Naive B cell (primary cell): ENCODE measurements around the gene TOM1L2. TPM values are rescaled to one million over a fixed set of nuclear protein-coding genes. Genes with fewer than 3 reads are reported as not detected.

Experiments used
- ATAC-seq, 2 donors: fragments of 150-1000 bp; cut with Tn5 transposase; 2 replicates each; pipeline ENCODE4 v1.10.0; 2021; ENCODE audit warnings: low read depth in 2 of 2, mild to moderate bottlenecking in 2 of 2, moderate library complexity in 2 of 2
- DNase-seq: peaks from one replicate; pipeline ENCODE4 v3.0.0; 2022
- H3K27ac Mint-ChIP-seq, 6 donors: one replicate each; pipeline ENCODE4 v1.8.0; 2020 to 2022; ENCODE audit warnings: mild to moderate bottlenecking in 6 of 6, mixed read lengths in 6 of 6, moderate library complexity in 5 of 6, inconsistent platforms in 2 of 6
- H3K27me3 Mint-ChIP-seq, 3 donors: one replicate each; pipeline ENCODE4 v1.8.0; 2021 to 2022; ENCODE audit warnings: mixed read lengths in 3 of 3, mild to moderate bottlenecking in 1 of 3
- H3K36me3 Mint-ChIP-seq, 2 donors: one replicate each; pipeline ENCODE4 v1.8.0; 2020 to 2022; ENCODE audit warnings: mixed read lengths in 2 of 2, inconsistent platforms in 1 of 2, mild to moderate bottlenecking in 1 of 2
- H3K4me1 Mint-ChIP-seq, 3 donors: one replicate each; pipeline ENCODE4 v1.8.0; 2020 to 2022; ENCODE audit warnings: mixed read lengths in 3 of 3, inconsistent platforms in 1 of 3, mild to moderate bottlenecking in 1 of 3, moderate library complexity in 1 of 3
- H3K4me3 Mint-ChIP-seq, 8 donors: one replicate each; pipeline ENCODE4 v1.8.0; 2020 to 2022; ENCODE audit warnings: mild to moderate bottlenecking in 8 of 8, mixed read lengths in 8 of 8, moderate library complexity in 8 of 8, inconsistent platforms in 2 of 8
- H3K9me3 Mint-ChIP-seq, 7 donors: one replicate each; pipeline ENCODE4 v1.8.0; 2020 to 2022; ENCODE audit warnings: mixed read lengths in 7 of 7, mild to moderate bottlenecking in 5 of 7, inconsistent platforms in 2 of 7, moderate library complexity in 1 of 7
- polyA plus RNA-seq, 6 donors: library from polyadenylated mRNA; unstranded; fragments of 300-500 nt; fragmentation: Illumina TruSeq; gene quantifications; one replicate each; pipeline ENCODE4 v1.2.3, GENCODE V29; 2021; ENCODE audit warnings: low read depth in 6 of 6

The TOM1L2 gene
- polyA plus RNA-seq, 6 donors from 2014 or later: 2.5 to 7.0 (median 3.0) TPM

GRCh38 chr17:17822616-17823015, 149.6 kb downstream of the TOM1L2 start:
- H3K4me1 Mint-ChIP-seq: peaks cover 37 to 53% (median 53%) of the 10 kb centered on the region in 3 donors
- ATAC-seq (no peak), DNase-seq (no peak)
- no peaks in the 10 kb centered on the region for H3K9me3 Mint-ChIP-seq
- peak overlapping the region in 2 of 6 donors; percentile 28 to 66 for H3K27ac Mint-ChIP-seq
- peaks cover 0 to 5% of the 10 kb centered on the region in 2 donors for H3K36me3 Mint-ChIP-seq
- peak overlapping the region; percentile 29 to 83 (median 60) for H3K4me3 Mint-ChIP-seq
- H3K27me3 Mint-ChIP-seq: peaks cover 0 to 4% (median 0%) of the 10 kb centered on the region in 3 donors

GRCh38 chr17:17822189-17822588, 150.0 kb downstream of the TOM1L2 start:
- peaks cover 0 to 4% (median 0%) of the 10 kb centered on the region in 3 donors for H3K27me3 Mint-ChIP-seq
- peak overlapping the region in 1 of 6 donors; percentile 28 for H3K27ac Mint-ChIP-seq
- no peak for DNase-seq
- H3K9me3 Mint-ChIP-seq: no peaks in the 10 kb centered on the region
- peak overlapping the region in 2 of 8 donors; percentile 35 to 59 for H3K4me3 Mint-ChIP-seq
- H3K4me1 Mint-ChIP-seq: peaks cover 37 to 53% (median 50%) of the 10 kb centered on the region in 3 donors
- ATAC-seq: no peak
- H3K36me3 Mint-ChIP-seq: peaks cover 0 to 5% of the 10 kb centered on the region in 2 donors

- no peak for ATAC-seq
- H3K4me3 Mint-ChIP-seq: no peak overlapping the region
Observed at GRCh38 chr17:17820463-17821158, 151.6 kb downstream of the TOM1L2 start.

GRCh38 chr17:17820046-17820445, 152.2 kb downstream of the TOM1L2 start:
- DNase-seq (no peak), ATAC-seq (no peak)
- Mint-ChIP-seq H3K4me3 (peak overlapping the region in 1 of 8 donors; percentile 31), H3K36me3 (peaks cover 0 to 5% of the 10 kb centered on the region in 2 donors), H3K27ac (peak overlapping the region in 1 of 6 donors; percentile 45), H3K4me1 (peaks cover 22 to 37% (median 32%) of the 10 kb centered on the region in 3 donors), H3K9me3 (no peaks in the 10 kb centered on the region), H3K27me3 (peaks cover 0 to 4% (median 0%) of the 10 kb centered on the region in 3 donors)

More at GRCh38 chr17:17820463-17821158, 151.6 kb downstream of the TOM1L2 start:
- Mint-ChIP-seq H3K4me1 (peaks cover 24 to 38% (median 34%) of the 10 kb centered on the region in 3 donors), H3K27ac (peak overlapping the region in 2 of 6 donors; percentile 22 to 83), H3K9me3 (no peaks in the 10 kb centered on the region), H3K36me3 (peaks cover 0 to 5% of the 10 kb centered on the region in 2 donors), H3K27me3 (peaks cover 0 to 4% (median 0%) of the 10 kb centered on the region in 3 donors)
- DNase-seq: no peak

- peaks cover 0 to 5% of the 10 kb centered on the region in 2 donors for H3K36me3 Mint-ChIP-seq
- no peak for ATAC-seq
- H3K9me3 Mint-ChIP-seq: no peaks in the 10 kb centered on the region
- H3K4me1 Mint-ChIP-seq: peaks cover 17 to 32% (median 27%) of the 10 kb centered on the region in 3 donors
- peak overlapping the region in 3 of 6 donors; percentile 45 to 83 (median 68) for H3K27ac Mint-ChIP-seq
- H3K27me3 Mint-ChIP-seq: peaks cover 0 to 4% (median 0%) of the 10 kb centered on the region in 3 donors
- DNase-seq: no peak
- H3K4me3 Mint-ChIP-seq: peak overlapping the region in 1 of 8 donors; percentile 31
Observed at GRCh38 chr17:17819561-17819995, 152.6 kb downstream of the TOM1L2 start.

GRCh38 chr17:17819111-17819510, 153.1 kb downstream of the TOM1L2 start:
- Mint-ChIP-seq H3K27ac (peak overlapping the region in 2 of 6 donors; percentile 32 to 83), H3K27me3 (peaks cover 0 to 4% (median 0%) of the 10 kb centered on the region in 3 donors)

GRCh38 chr17:17818088-17818526, 154.1 kb downstream of the TOM1L2 start:
- H3K36me3 Mint-ChIP-seq: peaks cover 0 to 5% of the 10 kb centered on the region in 2 donors
- peak overlapping the region in 1 of 8 donors; percentile 38 for H3K4me3 Mint-ChIP-seq
- ATAC-seq: no peak
- H3K27me3 Mint-ChIP-seq: peaks cover 0 to 4% (median 0%) of the 10 kb centered on the region in 3 donors
- DNase-seq: no peak
- no peaks in the 10 kb centered on the region for H3K9me3 Mint-ChIP-seq
- H3K27ac Mint-ChIP-seq: peak overlapping the region in 2 of 6 donors; percentile 32 to 59
- H3K4me1 Mint-ChIP-seq: peaks cover 12 to 22% (median 16%) of the 10 kb centered on the region in 3 donors

More at GRCh38 chr17:17819111-17819510, 153.1 kb downstream of the TOM1L2 start:
- Mint-ChIP-seq H3K4me1 (peaks cover 13 to 27% (median 23%) of the 10 kb centered on the region in 3 donors), H3K4me3 (no peak overlapping the region), H3K9me3 (no peaks in the 10 kb centered on the region), H3K36me3 (peaks cover 0 to 5% of the 10 kb centered on the region in 2 donors)
- ATAC-seq (no peak), DNase-seq (no peak)

GRCh38 chr17:17817552-17817947, 154.7 kb downstream of the TOM1L2 start:
- H3K27ac Mint-ChIP-seq: peak overlapping the region in 2 of 6 donors; percentile 59 to 83
- H3K27me3 Mint-ChIP-seq: peaks cover 0 to 4% (median 0%) of the 10 kb centered on the region in 3 donors
- peaks cover 7 to 16% (median 11%) of the 10 kb centered on the region in 3 donors for H3K4me1 Mint-ChIP-seq
- no peaks in the 10 kb centered on the region for H3K9me3 Mint-ChIP-seq
- peaks cover 0 to 5% of the 10 kb centered on the region in 2 donors for H3K36me3 Mint-ChIP-seq
- peak overlapping the region in 1 of 8 donors; percentile 38 for H3K4me3 Mint-ChIP-seq
- ATAC-seq (no peak), DNase-seq (no peak)

- no peaks in the 10 kb centered on the region for H3K9me3 Mint-ChIP-seq
- DNase-seq (no peak), ATAC-seq (no peak)
- peaks cover 5 to 11% (median 10%) of the 10 kb centered on the region in 3 donors for H3K4me1 Mint-ChIP-seq
- peaks cover 0 to 4% (median 0%) of the 10 kb centered on the region in 3 donors for H3K27me3 Mint-ChIP-seq
- no peak overlapping the region for H3K4me3 Mint-ChIP-seq
- H3K27ac Mint-ChIP-seq: peak overlapping the region in 1 of 6 donors; percentile 28
- H3K36me3 Mint-ChIP-seq: peaks cover 0 to 5% of the 10 kb centered on the region in 2 donors
Observed at GRCh38 chr17:17816831-17817551, 155.2 kb downstream of the TOM1L2 start.

- H3K9me3 Mint-ChIP-seq: no peaks in the 10 kb centered on the region
- ATAC-seq: no peak
- peaks cover 0 to 5% of the 10 kb centered on the region in 2 donors for H3K36me3 Mint-ChIP-seq
- H3K4me3 Mint-ChIP-seq: no peak overlapping the region
- peaks cover 0 to 4% (median 0%) of the 10 kb centered on the region in 3 donors for H3K27me3 Mint-ChIP-seq
- DNase-seq: no peak
- H3K27ac Mint-ChIP-seq: peak overlapping the region in 1 of 6 donors; percentile 86
- peaks cover 5 to 10% (median 6%) of the 10 kb centered on the region in 3 donors for H3K4me1 Mint-ChIP-seq
Observed at GRCh38 chr17:17816240-17816814, 155.9 kb downstream of the TOM1L2 start.

GRCh38 chr17:17815436-17816200, 156.6 kb downstream of the TOM1L2 start:
- H3K4me1 Mint-ChIP-seq: peaks cover 1 to 5% (median 5%) of the 10 kb centered on the region in 3 donors
- peaks cover 0 to 5% of the 10 kb centered on the region in 2 donors for H3K36me3 Mint-ChIP-seq
- no peaks in the 10 kb centered on the region for H3K9me3 Mint-ChIP-seq
- H3K27me3 Mint-ChIP-seq: no peaks in the 10 kb centered on the region
- H3K4me3 Mint-ChIP-seq: no peak overlapping the region
- H3K27ac Mint-ChIP-seq: peak overlapping the region in 1 of 6 donors; percentile 72
- ATAC-seq (no peak), DNase-seq (no peak)

GRCh38 chr17:17815062-17815406, 157.2 kb downstream of the TOM1L2 start:
- no peak overlapping the region for H3K4me3 Mint-ChIP-seq
- no peak overlapping the region for H3K27ac Mint-ChIP-seq
- no peaks in the 10 kb centered on the region for H3K27me3 Mint-ChIP-seq
- peaks cover 0 to 5% of the 10 kb centered on the region in 2 donors for H3K36me3 Mint-ChIP-seq
- ATAC-seq (no peak), DNase-seq (no peak)
- H3K9me3 Mint-ChIP-seq: no peaks in the 10 kb centered on the region
- peaks cover 1 to 5% (median 5%) of the 10 kb centered on the region in 3 donors for H3K4me1 Mint-ChIP-seq
